MM.1S (cell line): ENCODE data around the gene IL19.

Experiments
- DNase-seq: peaks from one replicate; pipeline ENCODE4 v3.0.0-alpha.2; 2015
- H2AFZ ChIP-seq: fragments of 300-600 bp; sonication (generic); 2 replicates; pipeline ENCODE4 v1.6.0; 2016; ENCODE audit warnings: antibody characterized with exemption, low read length
- H3F3A ChIP-seq: fragments of 300-600 bp; sonication (generic); 2 replicates; pipeline ENCODE4 v1.6.1; 2016; ENCODE audit warnings: mild to moderate bottlenecking, antibody characterized with exemption, low read length, moderate library complexity, mixed read lengths; ENCODE audit not compliant: insufficient read depth
- H3K27ac ChIP-seq: fragments of 300-600 bp; sonication (generic); 2 replicates; pipeline ENCODE4 v1.5.1; 2016; ENCODE audit warnings: mild to moderate bottlenecking, low read length
- H3K27me3 ChIP-seq: fragments of 300-600 bp; sonication (generic); replicated peaks from 2 replicates; pipeline ENCODE4 v1.6.0; 2016; ENCODE audit warnings: low read length; ENCODE audit not compliant: insufficient read depth
- H3K36me3 ChIP-seq: fragments of 300-600 bp; sonication (generic); replicated peaks from 2 replicates; pipeline ENCODE4 v1.6.1; 2016; ENCODE audit warnings: mild to moderate bottlenecking, low read length, mixed read lengths; ENCODE audit not compliant: insufficient read depth
- H3K4me1 ChIP-seq: fragments of 300-600 bp; sonication (generic); 2 replicates; pipeline ENCODE4 v1.6.1; 2016; ENCODE audit warnings: low read length, mixed read lengths
- H3K4me2 ChIP-seq: fragments of 300-600 bp; sonication (generic); 2 replicates; pipeline ENCODE4 v1.6.0; 2016; ENCODE audit warnings: low read depth, low read length
- H3K4me3 ChIP-seq: fragments of 300-600 bp; sonication (generic); 2 replicates; pipeline ENCODE4 v1.5.1; 2016; ENCODE audit warnings: low read length, mixed read lengths
- H3K79me2 ChIP-seq: fragments of 300-600 bp; sonication (generic); 2 replicates; pipeline ENCODE4 v1.6.1; 2016; ENCODE audit warnings: mixed run types, low read length, mixed read lengths
- H3K9ac ChIP-seq: fragments of 300-600 bp; sonication (generic); 2 replicates; pipeline ENCODE4 v1.6.1; 2016; ENCODE audit warnings: low read length, mixed read lengths
- H3K9me2 ChIP-seq: fragments of 300-600 bp; sonication (generic); replicated peaks from 2 replicates; pipeline ENCODE4 v1.6.1; 2016; ENCODE audit warnings: mild to moderate bottlenecking, low read length, mixed read lengths; ENCODE audit not compliant: insufficient read depth
- H3K9me3 ChIP-seq: fragments of 300-600 bp; sonication (generic); replicated peaks from 2 replicates; pipeline ENCODE4 v1.6.1; 2016; ENCODE audit warnings: mild to moderate bottlenecking, low read length, mixed read lengths; ENCODE audit not compliant: insufficient read depth
- H4K20me1 ChIP-seq: fragments of 300-600 bp; sonication (generic); 2 replicates; pipeline ENCODE4 v1.6.1; 2016; ENCODE audit warnings: mild to moderate bottlenecking, low read length, moderate library complexity, mixed read lengths; ENCODE audit not compliant: insufficient read depth
- EZH2 ChIP-seq: fragments of 300-600 bp; sonication (generic); optimal IDR thresholded peaks from 2 replicates; pipeline ENCODE3; 2017; ENCODE audit warnings: low read depth, mild to moderate bottlenecking, antibody characterized with exemption, low read length, mixed read lengths
- EZH2phosphoT487 ChIP-seq: fragments of 300-600 bp; sonication (generic); IDR thresholded peaks from 2 replicates; pipeline ENCODE4 v1.6.1; 2018; ENCODE audit warnings: antibody characterized with exemption, low read length
- TF ChIP-seq, protein P1 (sequence below): fragments of 300-600 bp; sonication (generic); IDR thresholded peaks from 2 replicates; pipeline ENCODE4 v1.5.1; 2016; ENCODE audit warnings: antibody characterized with exemption, low read length, mixed read lengths

The IL19 gene

GRCh38 chr1:206866062-206866461, 95.5 kb downstream of the IL19 start:
- no peaks in the 10 kb centered on the region for H3K27me3 ChIP-seq

DNA sequence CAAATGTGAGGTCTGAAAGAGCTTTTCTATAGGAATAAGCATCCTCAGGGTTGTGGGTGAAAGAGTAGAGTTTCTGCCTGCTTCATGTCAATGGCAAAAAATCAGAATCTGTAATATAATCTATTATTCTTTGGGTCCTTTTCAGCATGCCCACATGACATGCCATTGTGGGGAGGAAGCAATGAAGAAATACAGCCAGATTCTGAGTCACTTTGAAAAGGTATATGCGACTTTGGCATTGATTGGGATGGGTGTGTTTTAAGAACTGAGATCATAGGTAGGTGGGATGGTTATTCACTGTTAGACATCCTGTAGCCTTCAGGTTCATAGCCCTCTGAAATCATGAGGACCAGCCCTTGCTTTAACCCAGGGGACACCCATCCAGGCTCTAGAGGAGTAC, 96.7 kb downstream of the IL19 start:
- no peak overlapping the region for H2AFZ ChIP-seq
- H3K9me2 ChIP-seq = no peaks in the 10 kb centered on the region
- no peak overlapping the region for H3K27ac ChIP-seq
- H3K9ac ChIP-seq = no peak overlapping the region
- no peaks in the 10 kb centered on the region for H3K9me3 ChIP-seq
- H3K4me1 ChIP-seq = peaks cover 8% of the 10 kb centered on the region
- H3K36me3 ChIP-seq = no peaks in the 10 kb centered on the region
- H3K4me2 ChIP-seq = no peak overlapping the region
- H3K79me2 ChIP-seq = no peaks in the 10 kb centered on the region
- no peak overlapping the region for H3K4me3 ChIP-seq
- no peak for DNase-seq
- TF ChIP-seq EZH2phosphoT487 = no peak
- TF ChIP-seq EZH2 = no peak
- TF ChIP-seq, protein P1, sequence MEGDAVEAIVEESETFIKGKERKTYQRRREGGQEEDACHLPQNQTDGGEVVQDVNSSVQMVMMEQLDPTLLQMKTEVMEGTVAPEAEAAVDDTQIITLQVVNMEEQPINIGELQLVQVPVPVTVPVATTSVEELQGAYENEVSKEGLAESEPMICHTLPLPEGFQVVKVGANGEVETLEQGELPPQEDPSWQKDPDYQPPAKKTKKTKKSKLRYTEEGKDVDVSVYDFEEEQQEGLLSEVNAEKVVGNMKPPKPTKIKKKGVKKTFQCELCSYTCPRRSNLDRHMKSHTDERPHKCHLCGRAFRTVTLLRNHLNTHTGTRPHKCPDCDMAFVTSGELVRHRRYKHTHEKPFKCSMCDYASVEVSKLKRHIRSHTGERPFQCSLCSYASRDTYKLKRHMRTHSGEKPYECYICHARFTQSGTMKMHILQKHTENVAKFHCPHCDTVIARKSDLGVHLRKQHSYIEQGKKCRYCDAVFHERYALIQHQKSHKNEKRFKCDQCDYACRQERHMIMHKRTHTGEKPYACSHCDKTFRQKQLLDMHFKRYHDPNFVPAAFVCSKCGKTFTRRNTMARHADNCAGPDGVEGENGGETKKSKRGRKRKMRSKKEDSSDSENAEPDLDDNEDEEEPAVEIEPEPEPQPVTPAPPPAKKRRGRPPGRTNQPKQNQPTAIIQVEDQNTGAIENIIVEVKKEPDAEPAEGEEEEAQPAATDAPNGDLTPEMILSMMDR = no peak
- no peaks in the 10 kb centered on the region for H4K20me1 ChIP-seq
- H3K27me3 ChIP-seq = no peaks in the 10 kb centered on the region
- H3F3A ChIP-seq = no peaks in the 10 kb centered on the region

More at GRCh38 chr1:206866062-206866461, 95.5 kb downstream of the IL19 start:
- no peaks in the 10 kb centered on the region for H3K9me2 ChIP-seq
- H2AFZ ChIP-seq = no peak overlapping the region
- H3K9ac ChIP-seq = no peak overlapping the region
- TF ChIP-seq, protein P1 = no peak
- TF ChIP-seq EZH2 (no peak), EZH2phosphoT487 (no peak)
- no peaks in the 10 kb centered on the region for H3F3A ChIP-seq
- H3K4me1 ChIP-seq = no peaks in the 10 kb centered on the region
- no peaks in the 10 kb centered on the region for H3K36me3 ChIP-seq
- no peaks in the 10 kb centered on the region for H3K9me3 ChIP-seq
- no peaks in the 10 kb centered on the region for H3K79me2 ChIP-seq
- no peak overlapping the region for H3K4me2 ChIP-seq
- H3K27ac ChIP-seq = no peak overlapping the region
- no peak overlapping the region for H3K4me3 ChIP-seq
- no peak for DNase-seq
- no peaks in the 10 kb centered on the region for H4K20me1 ChIP-seq

DNA sequence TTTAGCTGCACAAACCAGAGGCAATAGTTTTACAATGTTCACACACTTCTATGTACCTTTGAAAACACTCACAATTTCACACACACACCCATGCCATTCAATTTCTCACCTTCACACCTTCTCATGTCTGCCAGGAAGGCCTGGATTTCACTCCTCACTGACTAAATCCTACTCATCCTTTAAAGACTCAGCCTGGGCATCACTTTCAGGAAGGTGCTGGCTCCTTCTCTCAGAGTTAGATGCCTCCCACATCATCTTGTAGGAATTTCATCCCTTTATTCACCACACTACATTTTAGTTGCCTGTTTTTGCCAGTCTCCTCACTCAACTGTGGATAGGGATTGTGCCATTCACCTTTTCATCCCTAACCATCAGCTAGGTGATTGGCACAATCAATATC, 97.1 kb downstream of the IL19 start:
- DNase-seq = no peak

More for the DNA sequence above, 97.1 kb downstream of the IL19 start:
- Histone ChIP-seq H3K4me2 (no peak overlapping the region), H3K4me3 (no peak overlapping the region), H3K9me2 (no peaks in the 10 kb centered on the region), H3K79me2 (no peaks in the 10 kb centered on the region), H4K20me1 (no peaks in the 10 kb centered on the region), H3F3A (no peaks in the 10 kb centered on the region), H3K27ac (no peak overlapping the region), H3K4me1 (peaks cover 8% of the 10 kb centered on the region), H3K9me3 (no peaks in the 10 kb centered on the region), H3K27me3 (no peaks in the 10 kb centered on the region), H2AFZ (no peak overlapping the region), H3K36me3 (no peaks in the 10 kb centered on the region), H3K9ac (no peak overlapping the region)
- no peak for TF ChIP-seq EZH2phosphoT487
- TF ChIP-seq EZH2 = no peak
- TF ChIP-seq, protein P1 = no peak
